Panc1 (cell line): ENCODE measurements around the gene BPGM. TPM values are rescaled to one million over a fixed set of nuclear protein-coding genes. Genes with fewer than 3 reads are reported as not detected.

Experiments used
- ATAC-seq: fragments of 200-7000 bp; cut with Tn5 transposase; 2 replicates; pipeline ENCODE4 v1.9.1; 2020; ENCODE audit warnings: mild to moderate bottlenecking, moderate library complexity
- BruUV-seq: library from RNA; stranded (reverse); fragments of 400-500 nt; replicated peaks from 2 replicates; lab custom pipeline; 2021; lab: Mats Ljungman, UMichigan
- CTCF ChIA-PET: fragments of 300-600 bp; sonication (Branson Sonifier 250); formaldehyde crosslinking; loops from one replicate; lab custom pipeline; 2022; ENCODE audit warnings: antibody characterized with exemption; lab: Charles Lee
- POLR2A ChIA-PET: fragments of 300-600 bp; sonication (Branson Sonifier 250); formaldehyde crosslinking; loops from one replicate; lab custom pipeline; 2022; ENCODE audit warnings: antibody characterized with exemption; lab: Charles Lee
- DNase-seq: peaks from one replicate; pipeline ENCODE4 v3.0.0-alpha.2; 2010; ENCODE audit warnings: low read depth, low spot score
- H3K27ac ChIP-seq: 2 replicates; pipeline ENCODE4 v1.5.1; 2011; ENCODE audit warnings: mild to moderate bottlenecking, low read length, inconsistent platforms
- H3K27me3 ChIP-seq: fragments of 200-500 bp; sonication (Bioruptor generic); 2 replicates; pipeline ENCODE4 v1.6.0; 2014; ENCODE audit warnings: low read length, inconsistent platforms; ENCODE audit not compliant: control insufficient read depth, insufficient read depth
- H3K36me3 ChIP-seq: fragments of 200-500 bp; sonication (Bioruptor generic); 2 replicates; pipeline ENCODE4 v1.5.1; 2014; ENCODE audit warnings: inconsistent platforms, mild to moderate bottlenecking, low read length, moderate library complexity; ENCODE audit not compliant: control insufficient read depth, insufficient read depth
- H3K4me1 ChIP-seq: 2 replicates; pipeline ENCODE4 v1.5.1; 2011; ENCODE audit warnings: inconsistent platforms, mild to moderate bottlenecking, low read length, moderate library complexity; ENCODE audit not compliant: control insufficient read depth, insufficient read depth
- H3K4me3 ChIP-seq, 2 experiments: 2 replicates each; pipeline ENCODE4 v1.5.1; 2011 to 2012; ENCODE audit warnings: low read depth in 2 of 2, low read length in 2 of 2, mild to moderate bottlenecking in 2 of 2, inconsistent platforms in 1 of 2, moderate library complexity in 1 of 2
- H3K9me3 ChIP-seq: fragments of 200-500 bp; sonication (Bioruptor generic); 2 replicates; pipeline ENCODE4 v1.5.1; 2014; ENCODE audit warnings: low read depth, mild to moderate bottlenecking, inconsistent platforms, low read length, moderate library complexity; ENCODE audit not compliant: control insufficient read depth, insufficient read depth
- POLR2AphosphoS5 ChIP-seq: IDR thresholded peaks from 2 replicates; pipeline ENCODE4 v1.6.1; 2012; ENCODE audit warnings: mild to moderate bottlenecking, low read depth, low read length, moderate library complexity
- REST ChIP-seq, 2 experiments: IDR thresholded peaks; 2 replicates each; pipeline ENCODE4 v1.6.1; 2011 to 2012; ENCODE audit warnings: low read depth in 2 of 2, control low read depth in 1 of 2, low read length in 1 of 2, mild to moderate bottlenecking in 1 of 2, moderate library complexity in 1 of 2; ENCODE audit not compliant: insufficient read depth in 1 of 2
- SIN3A ChIP-seq: IDR thresholded peaks from 2 replicates; pipeline ENCODE4 v1.6.1; 2012; ENCODE audit warnings: low read depth, mild to moderate bottlenecking, low read length, moderate library complexity, borderline replicate concordance; ENCODE audit not compliant: insufficient read depth
- TCF7L2 ChIP-seq: IDR thresholded peaks from 2 replicates; pipeline ENCODE4 v1.6.1; 2011; ENCODE audit warnings: mild to moderate bottlenecking, low read depth, low read length, inconsistent platforms
- in situ Hi-C: cut with HindIII; loops from 2 replicates; pipeline ENCODE4 v1.10.0; 2016; ENCODE audit warnings: low sequenced_read_pairs, low pct_unique_long_range_greater_than_20kb
- intact Hi-C: fragments of 100-400 bp; cut with micrococcal nuclease; formaldehyde crosslinking; loops from one replicate; pipeline ENCODE4 v1.10.0; 2022; ENCODE audit not compliant: unreplicated experiment
- total RNA-seq: library from RNA; stranded (reverse); gene quantifications from one replicate; pipeline ENCODE4 v1.2.1, GENCODE V29; 2021; ENCODE audit not compliant: unreplicated experiment

BPGM gene
- total RNA-seq, 1 experiment from 2014 or later = 10.7 TPM

GRCh38 chr7:134601459-134601858 lies 45.2 kb upstream of the BPGM start:
- no peak for TF ChIP-seq POLR2AphosphoS5
- TF ChIP-seq REST (IDR thresholded peaks at IDR 0.05; ENCODE audit: insufficient read depth in 1 of 2, low read depth in 2 of 2, low read length in 1 of 2) = no peak
- no peak overlapping the region for H3K27ac ChIP-seq

GRCh38 chr7:134602881-134603451 lies 43.7 kb upstream of the BPGM start:
- POLR2A ChIA-PET = no interaction called here
- in situ Hi-C loops (no loop called here), intact Hi-C loops (no loop called here)
- CTCF ChIA-PET = no interaction called here
- ATAC-seq = no peak
- H3K4me1 ChIP-seq = no peaks in the 10 kb centered on the region
- peak overlapping the region in 1 of 2 experiments; percentile 43; a peak in 2 of 4 replicates for H3K4me3 ChIP-seq
- no peak overlapping the region for H3K27ac ChIP-seq
- BruUV-seq = no TSS peak
- no peaks in the 10 kb centered on the region for H3K27me3 ChIP-seq
- no peak for TF ChIP-seq REST (IDR thresholded peaks at IDR 0.05; ENCODE audit: insufficient read depth in 1 of 2, low read depth in 2 of 2, low read length in 1 of 2)
- TF ChIP-seq SIN3A = no peak
- TF ChIP-seq TCF7L2 = no peak
- TF ChIP-seq POLR2AphosphoS5 = no peak
- no peak for DNase-seq
- H3K9me3 ChIP-seq = no peaks in the 10 kb centered on the region
- H3K36me3 ChIP-seq = no peaks in the 10 kb centered on the region

More at GRCh38 chr7:134601459-134601858, 45.2 kb upstream of the BPGM start:
- intact Hi-C loops (no loop called here), in situ Hi-C loops (no loop called here)
- Histone ChIP-seq H3K27me3 (no peaks in the 10 kb centered on the region), H3K36me3 (no peaks in the 10 kb centered on the region), H3K4me1 (no peaks in the 10 kb centered on the region), H3K9me3 (no peaks in the 10 kb centered on the region), H3K4me3 (no peak overlapping the region)
- no peak for ATAC-seq
- ChIA-PET POLR2A (no interaction called here), CTCF (no interaction called here)
- no TSS peak for BruUV-seq
- no peak for DNase-seq
